ENCODE measurements around the gene ACSS1. TPM values are rescaled to one million over a fixed set of nuclear protein-coding genes. Genes with fewer than 3 reads are reported as not detected.

The ACSS1 gene
- total and polyA plus RNA-seq, 2 donors from 2014 or later, result 30.6 to 72.3 TPM

DNA sequence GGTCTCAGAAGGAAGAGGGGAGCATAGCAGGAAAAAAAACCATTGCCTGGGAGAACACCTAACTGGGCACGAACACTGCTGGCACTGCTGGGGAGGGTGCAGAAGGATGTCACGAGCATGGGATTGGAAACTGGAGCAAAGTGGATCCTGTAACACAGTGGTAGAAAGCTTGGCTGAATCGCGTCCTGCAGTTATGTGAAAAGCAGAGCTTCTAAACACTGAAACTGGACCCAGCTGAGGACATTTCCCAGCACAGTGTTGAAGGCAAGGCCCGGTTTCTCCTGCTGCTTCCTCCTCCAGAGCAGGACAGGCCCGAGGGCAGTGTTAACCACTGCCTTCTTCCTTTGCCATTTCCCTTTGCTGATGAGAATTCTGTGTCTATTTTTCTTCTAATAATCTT is 72.1 kb downstream of the ACSS1 start:
- H3K27ac ChIP-seq (ENCODE audit: low read depth in 2 of 2, low read length in 2 of 2), result no peak overlapping the region
- no peaks in the 10 kb centered on the region for H3K36me3 ChIP-seq (ENCODE audit: control insufficient read depth in 2 of 3, insufficient read depth in 3 of 3, low read length in 3 of 3)
- intact Hi-C loops (cut with DNase I), result no loop called here
- peaks cover 0 to 2% (median 0%) of the 10 kb centered on the region in 3 donors for H3K4me1 ChIP-seq (ENCODE audit: control insufficient read depth in 2 of 3, insufficient read depth in 2 of 3, low read depth in 1 of 3, low read length in 3 of 3)
- no peak overlapping the region for H3K4me3 ChIP-seq (ENCODE audit: low read length in 3 of 3)
- H3K27me3 ChIP-seq (ENCODE audit: control insufficient read depth, insufficient read depth, low read length), result no peaks in the 10 kb centered on the region
- no peak overlapping the region for H3K9ac ChIP-seq (ENCODE audit: low read length in 3 of 3)
- no peaks in the 10 kb centered on the region for H3K9me3 ChIP-seq (ENCODE audit: control insufficient read depth in 2 of 3, insufficient read depth in 1 of 3, low read length in 3 of 3)
- TF ChIP-seq, protein P1, sequence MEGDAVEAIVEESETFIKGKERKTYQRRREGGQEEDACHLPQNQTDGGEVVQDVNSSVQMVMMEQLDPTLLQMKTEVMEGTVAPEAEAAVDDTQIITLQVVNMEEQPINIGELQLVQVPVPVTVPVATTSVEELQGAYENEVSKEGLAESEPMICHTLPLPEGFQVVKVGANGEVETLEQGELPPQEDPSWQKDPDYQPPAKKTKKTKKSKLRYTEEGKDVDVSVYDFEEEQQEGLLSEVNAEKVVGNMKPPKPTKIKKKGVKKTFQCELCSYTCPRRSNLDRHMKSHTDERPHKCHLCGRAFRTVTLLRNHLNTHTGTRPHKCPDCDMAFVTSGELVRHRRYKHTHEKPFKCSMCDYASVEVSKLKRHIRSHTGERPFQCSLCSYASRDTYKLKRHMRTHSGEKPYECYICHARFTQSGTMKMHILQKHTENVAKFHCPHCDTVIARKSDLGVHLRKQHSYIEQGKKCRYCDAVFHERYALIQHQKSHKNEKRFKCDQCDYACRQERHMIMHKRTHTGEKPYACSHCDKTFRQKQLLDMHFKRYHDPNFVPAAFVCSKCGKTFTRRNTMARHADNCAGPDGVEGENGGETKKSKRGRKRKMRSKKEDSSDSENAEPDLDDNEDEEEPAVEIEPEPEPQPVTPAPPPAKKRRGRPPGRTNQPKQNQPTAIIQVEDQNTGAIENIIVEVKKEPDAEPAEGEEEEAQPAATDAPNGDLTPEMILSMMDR (IDR thresholded peaks at IDR 0.05; ENCODE audit: borderline replicate concordance, extremely low read depth, insufficient read depth), result no peak
- peak in 2 of 5 donors; percentile 14 to 22 for DNase-seq
- FAIRE-seq, result no peak

- no peak overlapping the region for H3K27ac ChIP-seq (ENCODE audit: low read depth in 2 of 2, low read length in 2 of 2)
- intact Hi-C loops (cut with DNase I), result no loop called here
- H3K4me1 ChIP-seq (ENCODE audit: control insufficient read depth in 2 of 3, insufficient read depth in 2 of 3, low read depth in 1 of 3, low read length in 3 of 3), result peaks cover 0 to 2% (median 0%) of the 10 kb centered on the region in 3 donors
- DNase-seq (peak in 1 of 5 donors; percentile 8), FAIRE-seq (no peak)
- H3K9me3 ChIP-seq (ENCODE audit: control insufficient read depth in 2 of 3, insufficient read depth in 1 of 3, low read length in 3 of 3), result no peaks in the 10 kb centered on the region
- H3K9ac ChIP-seq (ENCODE audit: low read length in 3 of 3), result no peak overlapping the region
- H3K27me3 ChIP-seq (ENCODE audit: control insufficient read depth, insufficient read depth, low read length), result no peaks in the 10 kb centered on the region
- H3K4me3 ChIP-seq (ENCODE audit: low read length in 3 of 3), result no peak overlapping the region
- peaks cover 0 to 2% (median 0%) of the 10 kb centered on the region in 3 donors for H3K36me3 ChIP-seq (ENCODE audit: control insufficient read depth in 2 of 3, insufficient read depth in 3 of 3, low read length in 3 of 3)
- TF ChIP-seq, protein P1 (IDR thresholded peaks at IDR 0.05; ENCODE audit: borderline replicate concordance, extremely low read depth, insufficient read depth), result no peak
Observed at GRCh38 chr20:24984961-24985640, 72.8 kb downstream of the ACSS1 start.

DNA sequence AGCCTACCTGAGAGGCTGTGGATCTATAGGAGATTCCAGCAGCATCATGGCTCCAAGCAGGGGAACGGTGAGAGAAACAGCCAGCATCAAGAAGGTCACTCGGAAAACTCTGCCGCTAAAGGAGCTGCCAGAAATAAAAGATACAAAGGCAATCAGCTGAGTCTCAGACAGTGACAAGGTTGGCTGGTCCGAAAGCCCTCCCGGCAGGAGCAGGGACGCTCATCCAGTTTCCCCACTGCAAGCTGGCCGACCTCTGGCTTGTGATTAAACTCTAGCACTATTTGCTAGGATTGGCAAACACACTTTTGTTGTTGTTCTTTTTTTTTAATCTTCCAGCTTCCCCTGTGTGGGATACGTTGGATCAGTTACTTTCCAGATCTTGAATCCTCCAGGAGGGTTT is 74.0 kb downstream of the ACSS1 start:
- FAIRE-seq, result no peak
- Histone ChIP-seq H3K27ac (ENCODE audit: low read depth in 2 of 2, low read length in 2 of 2) (no peak overlapping the region), H3K9me3 (ENCODE audit: control insufficient read depth in 2 of 3, insufficient read depth in 1 of 3, low read length in 3 of 3) (no peaks in the 10 kb centered on the region), H3K4me3 (ENCODE audit: low read length in 3 of 3) (no peak overlapping the region), H3K4me1 (ENCODE audit: control insufficient read depth in 2 of 3, insufficient read depth in 2 of 3, low read depth in 1 of 3, low read length in 3 of 3) (peaks cover 0 to 2% (median 0%) of the 10 kb centered on the region in 3 donors), H3K27me3 (ENCODE audit: control insufficient read depth, insufficient read depth, low read length) (no peaks in the 10 kb centered on the region), H3K36me3 (ENCODE audit: control insufficient read depth in 2 of 3, insufficient read depth in 3 of 3, low read length in 3 of 3) (peaks cover 0 to 2% (median 0%) of the 10 kb centered on the region in 3 donors), H3K9ac (ENCODE audit: low read length in 3 of 3) (no peak overlapping the region)
- DNase-seq, result peak in 3 of 5 donors; percentile 14 to 54 (median 44)
- intact Hi-C loops (cut with DNase I), result no loop called here
- TF ChIP-seq, protein P1 (IDR thresholded peaks at IDR 0.05; ENCODE audit: borderline replicate concordance, extremely low read depth, insufficient read depth), result no peak

Data from kidney (tissue), 14 donors.